ENCODE data around the gene ABLIM3.

ABLIM3 gene

GRCh38 chr5:149256451-149256850 lies 115.2 kb downstream of the ABLIM3 start:
- DNase-seq (ENCODE audit: low read depth), result no peak

GRCh38 chr5:149257131-149257530 lies 115.8 kb downstream of the ABLIM3 start:
- no peak for TF ChIP-seq CTCF (conservative IDR thresholded peaks at IDR 0.05; ENCODE audit: low read depth, low read length)
- no peak overlapping the region for H3K4me3 ChIP-seq (ENCODE audit: low read length)
- no peak for DNase-seq (ENCODE audit: low read depth)

More at GRCh38 chr5:149256451-149256850, 115.2 kb downstream of the ABLIM3 start:
- no peak overlapping the region for H3K4me3 ChIP-seq (ENCODE audit: low read length)
- no peak for TF ChIP-seq CTCF (conservative IDR thresholded peaks at IDR 0.05; ENCODE audit: low read depth, low read length)

GRCh38 chr5:149257889-149258705 lies 116.8 kb downstream of the ABLIM3 start:
- H3K4me3 ChIP-seq (ENCODE audit: low read length), result no peak overlapping the region
- TF ChIP-seq CTCF (conservative IDR thresholded peaks at IDR 0.05; ENCODE audit: low read depth, low read length), result no peak
- DNase-seq (ENCODE audit: low read depth), result no peak

GRCh38 chr5:149260761-149261160 lies 119.5 kb downstream of the ABLIM3 start:
- no peak for DNase-seq (ENCODE audit: low read depth)
- TF ChIP-seq CTCF (conservative IDR thresholded peaks at IDR 0.05; ENCODE audit: low read depth, low read length), result no peak
- no peak overlapping the region for H3K4me3 ChIP-seq (ENCODE audit: low read length)

- H3K4me3 ChIP-seq (ENCODE audit: low read length), result no peak overlapping the region
- TF ChIP-seq CTCF (conservative IDR thresholded peaks at IDR 0.05; ENCODE audit: low read depth, low read length), result no peak
- no peak for DNase-seq (ENCODE audit: low read depth)
Observed at GRCh38 chr5:149261246-149261645, 120.0 kb downstream of the ABLIM3 start.

- no peak for TF ChIP-seq CTCF (conservative IDR thresholded peaks at IDR 0.05; ENCODE audit: low read depth, low read length)
- DNase-seq (ENCODE audit: low read depth), result no peak
Observed at GRCh38 chr5:149262315-149262714, 121.0 kb downstream of the ABLIM3 start.

GRCh38 chr5:149264439-149265067 lies 123.3 kb downstream of the ABLIM3 start:
- peak; percentile 74 for TF ChIP-seq CTCF (conservative IDR thresholded peaks at IDR 0.05; ENCODE audit: low read depth, low read length)
- no peak for DNase-seq (ENCODE audit: low read depth)
- H3K4me3 ChIP-seq (ENCODE audit: low read length), result no peak overlapping the region

More at GRCh38 chr5:149262315-149262714, 121.0 kb downstream of the ABLIM3 start:
- no peak overlapping the region for H3K4me3 ChIP-seq (ENCODE audit: low read length)

Measured in retinal pigment epithelial cell (primary cell).